ES-I3 (cell line): Measurements from ENCODE around the gene PDCD1.

Experiments used
- H3K36me3 ChIP-seq: 2 replicates; pipeline ENCODE4 v1.6.1; 2013; ENCODE audit warnings: mild to moderate bottlenecking, low read length, control low read depth, moderate library complexity; ENCODE audit not compliant: insufficient read depth
- H3K4me1 ChIP-seq: 2 replicates; pipeline ENCODE4 v1.6.1; 2013; ENCODE audit warnings: mild to moderate bottlenecking, control low read depth, low read length; ENCODE audit not compliant: insufficient read depth
- H3K9ac ChIP-seq: 2 replicates; pipeline ENCODE4 v1.6.1; 2013; ENCODE audit warnings: low read depth, mild to moderate bottlenecking, low read length, moderate library complexity
- H3K9me3 ChIP-seq: 2 replicates; pipeline ENCODE4 v1.6.1; 2013; ENCODE audit warnings: mild to moderate bottlenecking, low read length, moderate library complexity; ENCODE audit not compliant: control insufficient read depth, insufficient read depth

Gene PDCD1

DNA sequence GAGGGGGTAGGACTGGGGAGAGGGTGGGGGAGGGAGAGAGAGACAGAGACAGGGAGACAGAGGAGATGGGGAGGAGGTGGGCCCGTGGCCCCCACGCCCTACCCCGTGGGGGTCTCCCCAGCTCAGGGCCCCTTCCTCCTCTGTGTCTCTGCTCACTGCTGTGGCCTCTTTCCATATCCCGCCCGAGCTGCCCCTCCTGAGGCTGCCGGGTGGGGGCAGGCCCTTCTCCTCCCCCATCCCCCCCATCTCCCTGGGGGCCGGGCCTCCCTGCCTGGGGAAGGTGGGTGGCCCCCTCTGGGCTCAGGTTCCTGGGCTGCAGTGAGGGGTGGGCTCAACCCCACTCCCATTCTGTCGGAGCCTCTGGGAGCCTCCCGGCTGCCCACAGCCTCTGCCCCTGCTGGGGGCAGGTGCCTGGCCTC, 332 bp upstream of the PDCD1 start:
- H3K9ac ChIP-seq = no peak overlapping the region
- peaks cover 10% of the 10 kb centered on the region; the same call in 1 of the 2 replicates for H3K4me1 ChIP-seq
- no peaks in the 10 kb centered on the region for H3K36me3 ChIP-seq
- no peaks in the 10 kb centered on the region for H3K9me3 ChIP-seq

DNA sequence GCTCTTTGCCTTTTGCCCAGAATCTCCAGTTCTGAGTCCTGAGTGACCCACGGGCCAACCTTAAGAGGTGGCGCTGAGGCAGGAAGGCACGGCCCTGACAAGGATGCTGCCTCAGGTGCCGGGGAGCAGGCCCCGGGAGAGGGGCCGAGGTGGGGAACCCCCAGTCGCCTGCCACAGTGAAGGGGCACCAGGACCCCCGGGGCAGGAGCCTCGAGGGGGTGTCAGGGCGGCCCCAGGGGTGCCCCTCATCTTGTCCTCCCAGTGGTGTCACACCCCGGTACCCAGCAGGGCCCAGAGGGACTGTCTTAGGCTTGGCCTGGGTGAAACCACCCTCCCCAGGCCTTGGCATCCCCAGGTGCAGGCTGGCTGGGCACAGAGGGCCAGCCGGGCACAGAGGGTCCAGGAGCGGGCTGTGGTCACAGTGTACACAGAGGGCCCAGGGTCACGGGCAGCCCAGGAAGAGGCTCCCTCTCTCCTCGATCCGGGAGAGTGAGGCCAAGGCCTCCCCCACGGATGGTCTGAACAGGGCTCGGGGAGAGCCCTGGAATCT, 1.0 kb downstream of the PDCD1 start:
- Histone ChIP-seq H3K9me3 (no peaks in the 10 kb centered on the region), H3K36me3 (no peaks in the 10 kb centered on the region), H3K9ac (no peak overlapping the region), H3K4me1 (peaks cover 10% of the 10 kb centered on the region; the same call in 1 of the 2 replicates)

DNA sequence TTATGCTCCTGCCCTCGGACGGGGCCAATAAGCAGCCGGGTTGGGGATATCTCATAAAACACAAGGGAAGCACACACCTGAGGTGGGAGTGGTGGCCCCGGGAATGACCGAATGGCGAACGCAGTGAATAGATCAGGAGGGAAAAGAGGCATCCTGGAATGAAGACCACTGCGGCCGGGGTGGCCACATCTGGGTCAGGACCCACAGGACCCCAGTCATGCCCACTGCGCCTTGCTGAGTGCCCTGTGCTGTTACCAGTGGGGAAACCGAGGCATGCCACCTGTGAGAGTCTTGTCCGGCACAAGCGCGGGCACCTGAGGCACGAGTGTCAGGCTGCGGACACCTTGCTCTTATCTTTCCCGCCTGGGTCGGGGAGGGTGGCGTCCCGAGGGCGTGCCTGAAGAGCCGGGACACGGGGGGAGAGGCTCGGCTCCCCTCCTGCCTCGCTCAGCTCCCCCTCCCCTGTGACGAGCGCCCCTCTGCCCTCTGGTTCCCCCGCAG, 1.6 kb downstream of the PDCD1 start:
- no peak overlapping the region for H3K9ac ChIP-seq
- no peaks in the 10 kb centered on the region for H3K36me3 ChIP-seq
- no peaks in the 10 kb centered on the region for H3K9me3 ChIP-seq
- peaks cover 10% of the 10 kb centered on the region; the same call in 1 of the 2 replicates for H3K4me1 ChIP-seq

DNA sequence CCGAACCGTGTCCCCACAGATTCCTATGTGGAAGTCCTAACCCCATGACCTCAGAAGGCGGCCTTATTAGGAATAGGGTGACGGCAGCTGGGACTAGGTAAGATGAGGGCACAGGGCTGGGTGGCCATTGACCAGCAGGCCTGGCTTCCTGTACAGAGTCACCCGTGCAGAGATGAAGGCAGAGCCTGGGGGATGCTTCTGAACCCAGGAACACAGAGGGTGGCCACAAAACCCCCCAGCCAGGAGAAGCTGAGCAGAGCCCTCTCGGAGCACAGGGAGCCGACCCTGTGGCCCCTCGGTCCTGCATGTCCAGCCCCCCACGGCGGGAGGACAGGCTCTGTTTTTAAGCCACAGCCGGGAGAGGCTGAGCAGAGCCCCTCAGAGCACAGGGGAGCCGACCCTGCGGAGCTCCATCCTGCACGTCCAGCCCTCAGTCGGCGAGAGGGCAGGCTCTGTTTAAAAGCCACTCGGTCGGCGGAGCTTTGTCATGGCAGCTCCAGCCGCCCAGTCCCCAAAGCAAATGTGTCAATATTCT, 2.7 kb downstream of the PDCD1 start:
- Histone ChIP-seq H3K4me1 (peaks cover 10% of the 10 kb centered on the region; the same call in 1 of the 2 replicates), H3K9me3 (no peaks in the 10 kb centered on the region), H3K36me3 (no peaks in the 10 kb centered on the region), H3K9ac (no peak overlapping the region)

DNA sequence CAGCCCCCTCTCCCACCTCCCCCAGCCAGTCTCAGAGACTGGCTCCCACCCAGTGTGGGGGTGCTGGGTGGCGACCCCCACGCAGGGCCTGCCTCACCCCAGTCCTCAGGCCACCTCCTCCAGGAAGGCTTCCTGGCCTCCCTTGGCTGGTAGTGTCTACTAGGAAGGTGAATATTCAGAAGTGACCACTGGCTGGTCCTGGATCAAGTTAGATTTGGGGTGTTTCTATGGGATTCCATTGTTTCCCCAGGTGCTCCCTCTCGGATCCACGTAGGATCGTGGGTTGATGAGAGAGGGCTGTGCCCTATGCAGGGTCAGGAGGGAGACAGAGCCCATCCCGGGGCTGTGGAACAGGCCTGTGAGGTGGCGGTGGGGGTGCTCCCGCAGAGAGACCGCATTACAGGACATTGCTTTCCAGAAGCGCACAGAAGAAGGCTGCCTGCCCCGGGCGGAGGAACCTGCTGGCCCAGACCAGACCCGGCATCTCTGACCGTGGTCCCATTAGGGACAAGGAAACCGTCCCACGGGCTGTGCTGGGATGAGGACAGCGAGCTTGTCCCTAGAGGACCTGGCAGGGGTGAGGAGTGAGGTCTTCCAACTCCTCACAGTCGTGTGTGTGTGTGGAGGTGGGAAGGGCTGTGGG, 3.3 kb downstream of the PDCD1 start:
- Histone ChIP-seq H3K4me1 (peaks cover 10% of the 10 kb centered on the region; the same call in 1 of the 2 replicates), H3K9me3 (no peaks in the 10 kb centered on the region), H3K36me3 (no peaks in the 10 kb centered on the region), H3K9ac (no peak overlapping the region)

DNA sequence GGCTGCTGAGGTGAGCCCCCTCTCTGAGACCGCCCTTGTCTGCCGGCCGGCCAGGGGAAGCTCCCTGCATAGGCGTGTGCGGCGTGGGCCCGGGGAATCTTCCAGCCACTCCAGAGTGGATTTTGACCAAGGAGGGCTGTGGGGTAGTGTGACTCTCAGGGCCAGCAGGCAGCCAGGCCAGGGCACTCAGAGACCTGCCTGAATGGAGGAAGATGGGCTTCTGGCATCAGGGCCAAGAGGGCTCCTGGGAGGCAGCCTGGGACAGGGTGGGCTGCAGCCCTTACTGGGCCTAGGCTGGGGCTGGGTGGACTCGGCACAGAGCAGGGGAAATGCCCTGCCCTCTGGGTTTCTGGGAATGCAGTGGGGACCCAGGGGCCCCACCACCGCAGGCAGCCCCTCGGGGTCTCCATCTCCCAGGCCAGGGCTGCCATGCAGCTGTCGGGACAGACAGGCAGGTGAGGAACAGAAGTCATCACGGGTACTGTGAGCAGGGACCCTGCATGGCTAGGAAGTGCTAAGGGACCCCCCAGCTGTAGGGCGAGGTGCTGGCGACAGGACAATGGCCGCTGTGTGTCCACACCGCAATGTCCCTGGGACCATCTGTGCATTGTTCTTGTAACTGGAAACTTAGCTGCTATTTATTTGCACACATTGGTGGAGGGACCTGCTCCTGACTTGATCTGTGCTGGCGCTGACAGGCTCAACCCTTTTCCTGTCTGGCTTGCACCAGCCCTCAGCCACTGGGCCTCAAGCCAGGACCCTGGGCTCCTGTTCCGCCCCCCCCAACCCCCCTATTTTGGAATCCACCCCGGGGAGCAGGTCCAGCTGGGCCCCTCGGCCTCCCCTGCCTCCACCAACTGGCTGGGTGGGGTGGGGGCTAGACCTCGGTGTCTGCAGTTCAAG, 4.1 kb downstream of the PDCD1 start:
- peaks cover 10% of the 10 kb centered on the region; the same call in 1 of the 2 replicates for H3K4me1 ChIP-seq

DNA sequence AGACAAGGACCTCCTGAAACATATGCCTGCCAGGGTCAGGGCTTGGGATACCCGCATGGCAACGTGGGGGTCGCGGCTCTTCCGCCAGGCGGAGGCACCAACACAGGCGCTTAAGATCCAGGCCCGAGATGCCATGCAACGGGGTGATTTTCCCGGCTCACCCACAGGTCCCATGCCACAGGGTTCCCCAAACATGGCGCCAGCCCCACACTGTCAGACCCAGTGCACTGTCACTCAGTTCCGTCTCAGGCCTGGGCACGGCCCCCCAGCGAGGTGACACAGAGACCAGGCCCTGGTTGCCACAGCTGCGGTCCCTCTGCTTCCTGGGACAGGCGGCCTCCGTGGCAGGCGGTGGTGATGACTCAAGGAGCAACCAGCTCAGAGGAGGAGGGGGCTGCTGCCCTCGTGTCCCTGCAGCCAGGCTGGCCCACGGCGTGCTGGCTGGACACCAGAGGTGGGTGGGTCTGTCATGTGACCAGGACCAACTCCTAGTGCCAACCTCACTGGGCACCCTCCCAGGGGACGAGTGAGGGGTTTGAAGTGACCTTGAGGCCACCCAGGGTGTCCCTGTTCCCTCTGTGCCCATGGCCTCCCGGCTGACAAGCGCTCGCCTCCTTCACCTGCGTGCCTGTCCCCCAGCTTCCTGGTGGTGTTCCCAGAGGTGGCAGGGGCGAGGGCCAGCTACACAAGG, 4.9 kb downstream of the PDCD1 start:
- no peaks in the 10 kb centered on the region for H3K36me3 ChIP-seq
- H3K9ac ChIP-seq = no peak overlapping the region
- peaks cover 5% of the 10 kb centered on the region; the same call in 1 of the 2 replicates for H3K4me1 ChIP-seq
- H3K9me3 ChIP-seq = no peaks in the 10 kb centered on the region

More for the DNA sequence above, 4.1 kb downstream of the PDCD1 start:
- Histone ChIP-seq H3K36me3 (no peaks in the 10 kb centered on the region), H3K9ac (no peak overlapping the region), H3K9me3 (no peaks in the 10 kb centered on the region)

DNA sequence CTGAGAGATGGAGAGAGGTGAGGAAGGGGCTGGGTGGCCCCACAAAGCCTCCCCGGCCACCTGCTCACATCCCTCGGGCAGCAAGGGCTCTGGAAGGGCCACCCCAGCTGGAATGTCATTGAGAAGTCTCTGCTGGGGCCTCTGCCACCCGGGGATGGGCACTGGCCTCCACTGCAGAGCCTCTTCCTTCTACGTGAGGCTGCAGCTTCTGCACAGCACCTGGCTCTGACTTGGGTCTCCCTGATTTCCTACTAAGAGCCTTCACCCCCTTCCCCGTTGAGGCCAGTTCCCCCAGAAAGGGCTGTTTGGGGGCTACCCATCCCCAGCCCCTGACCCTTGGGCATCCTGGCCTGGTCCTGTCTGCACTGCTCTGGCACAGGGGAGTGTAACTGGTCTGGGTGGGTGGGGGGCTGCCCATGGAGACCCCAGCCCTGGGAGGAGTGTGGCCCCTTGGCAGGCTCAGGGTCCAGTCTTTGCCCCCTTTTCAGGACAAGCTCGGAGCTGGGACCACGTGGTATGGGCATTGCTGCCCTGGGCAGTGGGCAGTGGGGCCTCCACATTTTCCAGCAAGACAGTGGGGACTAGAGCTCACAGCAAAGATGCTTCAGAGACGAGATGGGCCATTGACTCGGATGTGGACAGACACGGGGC, 5.6 kb downstream of the PDCD1 start:
- no peak overlapping the region for H3K9ac ChIP-seq
- peaks cover 5% of the 10 kb centered on the region; the same call in 1 of the 2 replicates for H3K4me1 ChIP-seq
- no peaks in the 10 kb centered on the region for H3K36me3 ChIP-seq
- no peaks in the 10 kb centered on the region for H3K9me3 ChIP-seq

DNA sequence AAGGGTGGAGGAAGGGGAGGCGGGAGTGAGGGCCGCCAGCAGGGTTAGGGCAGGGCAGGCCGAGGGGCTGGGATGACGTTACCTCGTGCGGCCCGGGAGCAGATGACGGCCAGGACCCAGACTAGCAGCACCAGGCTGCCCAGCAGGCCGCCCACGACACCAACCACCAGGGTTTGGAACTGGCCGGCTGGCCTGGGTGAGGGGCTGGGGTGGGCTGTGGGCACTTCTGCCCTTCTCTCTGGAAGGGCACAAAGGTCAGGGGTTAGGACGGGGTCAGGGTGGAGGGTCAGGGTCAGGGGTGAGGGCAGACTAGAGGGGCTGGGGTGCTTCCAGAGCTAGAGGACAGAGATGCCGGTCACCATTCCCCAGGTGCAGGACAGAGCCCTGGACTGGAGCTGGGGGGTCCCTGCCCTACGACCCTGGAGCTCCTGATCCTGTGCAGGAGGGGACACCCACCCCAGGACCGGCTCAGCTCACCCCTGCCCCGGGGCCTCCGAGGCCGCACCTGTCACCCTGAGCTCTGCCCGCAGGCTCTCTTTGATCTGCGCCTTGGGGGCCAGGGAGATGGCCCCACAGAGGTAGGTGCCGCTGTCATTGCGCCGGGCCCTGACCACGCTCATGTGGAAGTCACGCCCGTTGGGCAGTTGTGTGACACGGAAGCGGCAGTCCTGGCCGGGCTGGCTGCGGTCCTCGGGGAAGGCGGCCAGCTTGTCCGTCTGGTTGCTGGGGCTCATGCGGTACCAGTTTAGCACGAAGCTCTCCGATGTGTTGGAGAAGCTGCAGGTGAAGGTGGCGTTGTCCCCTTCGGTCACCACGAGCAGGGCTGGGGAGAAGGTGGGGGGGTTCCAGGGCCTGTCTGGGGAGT, 6.3 kb downstream of the PDCD1 start:
- peaks cover 5% of the 10 kb centered on the region; the same call in 1 of the 2 replicates for H3K4me1 ChIP-seq
- H3K9me3 ChIP-seq = no peaks in the 10 kb centered on the region
- no peaks in the 10 kb centered on the region for H3K36me3 ChIP-seq

DNA sequence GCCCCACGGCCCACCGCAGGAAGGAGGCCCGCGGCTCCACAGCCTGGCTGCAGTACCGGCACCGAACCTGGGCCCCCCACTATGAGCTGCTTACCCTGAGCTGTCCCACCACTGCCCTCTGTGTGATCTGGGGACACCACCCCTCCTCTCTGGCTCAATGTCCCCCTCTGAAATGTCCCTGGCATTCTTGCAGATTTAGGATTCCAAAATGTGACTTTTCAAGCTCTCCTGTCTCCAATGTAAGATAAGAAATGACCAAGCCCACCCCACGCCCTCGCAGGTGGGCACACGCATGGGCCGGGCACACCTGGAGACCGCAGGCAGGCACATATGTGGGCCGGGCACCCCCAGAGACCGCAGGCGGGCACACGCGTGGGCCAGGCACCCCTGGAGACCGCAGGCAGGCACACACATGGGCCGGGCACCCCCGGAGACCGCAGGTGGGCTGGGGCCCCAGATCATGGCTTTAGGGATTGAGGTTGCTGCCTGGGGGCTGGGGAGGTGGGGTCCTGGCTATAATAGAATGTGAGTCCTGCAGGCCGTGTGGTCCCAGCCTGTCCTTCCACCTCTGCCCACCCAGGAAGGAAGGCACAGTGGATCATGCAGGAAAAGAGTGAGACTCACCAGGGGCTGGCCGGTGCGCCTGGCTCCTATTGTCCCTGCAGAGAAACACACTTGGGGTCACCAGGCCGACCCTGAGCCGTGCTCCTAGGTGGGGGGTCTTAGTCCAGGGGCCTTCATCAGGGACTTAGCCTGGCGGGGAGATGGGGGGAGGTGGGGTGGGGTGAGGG, 7.2 kb downstream of the PDCD1 start:
- no peak overlapping the region for H3K9ac ChIP-seq
- H3K9me3 ChIP-seq = no peaks in the 10 kb centered on the region
- peaks cover 5% of the 10 kb centered on the region; the same call in 1 of the 2 replicates for H3K4me1 ChIP-seq
- H3K36me3 ChIP-seq = no peaks in the 10 kb centered on the region

More for the DNA sequence above, 6.3 kb downstream of the PDCD1 start:
- no peak overlapping the region for H3K9ac ChIP-seq

DNA sequence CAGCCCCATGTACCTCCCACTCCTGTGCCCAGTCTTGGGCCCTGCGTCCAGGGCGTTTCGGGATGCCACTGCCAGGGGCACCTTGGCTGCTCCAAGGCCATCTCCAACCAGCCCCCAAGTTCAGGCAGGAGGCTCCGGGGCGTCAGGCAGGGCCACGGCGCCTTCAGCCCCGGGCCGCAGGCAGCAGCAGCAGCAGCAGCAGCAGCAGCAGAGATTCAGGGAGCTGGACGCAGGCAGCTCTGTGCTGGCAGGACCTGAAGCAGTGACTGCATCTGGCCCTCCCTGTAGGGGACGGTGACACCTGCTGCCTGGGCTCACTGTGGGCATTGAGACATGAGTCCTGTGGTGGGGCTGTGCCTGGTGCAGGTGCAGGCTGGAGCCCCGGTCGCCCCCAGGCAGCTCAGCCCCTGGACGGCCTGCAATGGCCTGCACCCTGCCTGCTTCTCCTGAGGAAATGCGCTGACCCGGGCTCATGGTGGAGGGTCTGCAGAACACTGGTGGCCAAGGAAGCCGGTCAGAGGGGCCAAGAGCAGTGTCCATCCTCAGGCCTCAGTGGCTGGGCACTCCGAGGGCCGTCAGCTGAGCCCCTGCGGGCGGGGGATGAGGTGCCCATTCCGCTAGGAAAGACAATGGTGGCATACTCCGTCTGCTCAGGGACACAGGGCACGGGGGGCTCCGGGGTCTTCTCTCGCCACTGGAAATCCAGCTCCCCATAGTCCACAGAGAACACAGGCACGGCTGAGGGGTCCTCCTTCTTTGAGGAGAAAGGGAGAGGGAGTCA, 8.0 kb downstream of the PDCD1 start:
- Histone ChIP-seq H3K36me3 (no peaks in the 10 kb centered on the region), H3K4me1 (peaks cover 5% of the 10 kb centered on the region; the same call in 1 of the 2 replicates), H3K9ac (no peak overlapping the region), H3K9me3 (no peaks in the 10 kb centered on the region)
